ENCODE results near the gene HEXIM2.
"Not testable (repeated sequence)": the region's sequence is repeated elsewhere in the genome, so short reads cannot be mapped to it uniquely, and the experiment has no call there.

Gene HEXIM2

DNA sequence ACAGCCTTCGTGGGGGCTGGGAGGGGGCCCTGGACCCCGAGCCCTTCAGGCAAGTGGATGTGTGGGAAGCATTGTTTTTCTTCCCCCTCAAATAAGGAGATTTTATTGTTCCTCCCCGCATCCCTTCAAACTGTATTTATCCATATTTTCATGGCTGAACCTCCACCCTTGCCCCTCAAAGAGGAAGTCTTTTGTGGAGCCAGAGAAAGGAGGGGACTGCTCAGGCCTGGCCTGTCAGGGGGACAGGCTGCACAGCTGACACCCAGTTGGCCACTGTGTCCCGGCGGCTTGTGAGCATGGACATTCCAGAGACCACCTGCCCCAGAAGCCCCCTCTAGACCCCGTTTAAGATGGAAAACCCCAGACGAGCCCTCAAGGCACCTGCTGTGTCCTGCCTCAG lies 15.9 kb downstream of the HEXIM2 start:
- Mint-ChIP-seq H3K27me3 (peaks cover 18% of the 10 kb centered on the region), H3K27ac (no peak overlapping the region), H3K36me3 (no peaks in the 10 kb centered on the region), H3K4me1 (peaks cover 7% of the 10 kb centered on the region), H3K4me3 (no peak overlapping the region), H3K9me3 (no peaks in the 10 kb centered on the region)
- no peak for DNase-seq
- CTCF ChIA-PET: interaction anchor here (2.2 kb wide), 1 partner anchor 42 kb away, joined by 8 read pairs; the partner anchor contains the start of gene ACBD4

DNA sequence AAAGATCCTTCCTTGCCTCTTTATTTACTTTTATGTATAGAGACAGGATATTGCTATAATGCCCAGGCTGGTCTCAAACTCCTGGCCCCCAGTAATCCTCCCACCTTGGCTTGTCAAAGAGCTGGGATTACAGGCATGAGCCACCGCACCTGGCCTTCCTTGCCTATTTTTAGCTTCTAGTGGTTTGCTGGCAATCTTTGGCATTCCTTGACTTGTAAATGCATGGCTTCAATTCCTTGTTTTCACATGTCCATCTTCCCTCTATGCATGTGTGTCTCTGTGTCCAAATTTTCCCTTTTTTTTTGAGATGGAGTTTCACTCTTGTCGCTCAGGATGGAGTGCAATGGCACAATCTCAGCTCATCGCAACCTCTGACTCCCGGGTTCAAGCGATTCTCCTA lies 22.5 kb downstream of the HEXIM2 start:
- no peaks in the 10 kb centered on the region for H3K9me3 Mint-ChIP-seq

DNA sequence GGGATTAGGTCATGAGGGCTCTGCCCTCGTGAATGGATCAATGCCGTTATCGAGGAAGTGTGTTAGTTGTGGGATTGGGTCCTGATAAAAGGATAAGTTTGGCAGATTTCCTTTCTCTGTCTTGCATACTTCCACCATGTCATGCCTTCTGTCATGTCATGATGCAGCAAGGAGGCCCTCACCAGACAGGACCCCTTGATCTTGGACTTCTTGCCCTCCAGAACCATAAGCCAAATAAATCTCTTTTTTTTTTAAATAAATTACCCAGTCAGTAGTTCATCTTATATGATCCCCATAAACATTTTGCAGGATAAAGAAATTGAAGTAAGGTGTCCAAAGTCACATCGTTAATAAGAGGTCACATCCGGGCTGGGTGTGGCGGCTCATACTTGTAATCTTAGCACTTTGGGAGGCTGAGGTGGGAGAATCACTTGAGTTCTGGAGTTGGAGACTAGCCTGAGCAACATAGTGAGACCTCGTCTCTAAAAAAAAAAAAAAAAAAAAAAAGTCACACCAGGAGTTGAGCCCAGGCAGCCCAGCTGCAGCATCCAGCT lies 25.2 kb downstream of the HEXIM2 start:
- no peaks in the 10 kb centered on the region for H3K4me1 Mint-ChIP-seq
- H3K9me3 Mint-ChIP-seq: no peaks in the 10 kb centered on the region
- no peak overlapping the region for H3K4me3 Mint-ChIP-seq
- H3K27ac Mint-ChIP-seq: no peak overlapping the region
- CTCF ChIA-PET: interaction anchor here (2.6 kb wide), 1 partner anchor 52 kb away, joined by 12 read pairs; the partner anchor contains the start of gene ACBD4
- H3K36me3 Mint-ChIP-seq: no peaks in the 10 kb centered on the region
- no peak for DNase-seq
- H3K27me3 Mint-ChIP-seq: peaks cover 25% of the 10 kb centered on the region

More for the DNA sequence above, 22.5 kb downstream of the HEXIM2 start:
- H3K4me3 Mint-ChIP-seq: no peak overlapping the region
- H3K36me3 Mint-ChIP-seq: no peaks in the 10 kb centered on the region
- CTCF ChIA-PET: interaction anchor here (2.4 to 2.8 kb wide), 2 partner anchors 14 to 49 kb away, joined by 9 to 14 read pairs; partner anchors contain the start of gene ACBD4
- H3K4me1 Mint-ChIP-seq: no peaks in the 10 kb centered on the region
- H3K27me3 Mint-ChIP-seq: peaks cover 21% of the 10 kb centered on the region
- no peak for DNase-seq
- no peak overlapping the region for H3K27ac Mint-ChIP-seq

DNA sequence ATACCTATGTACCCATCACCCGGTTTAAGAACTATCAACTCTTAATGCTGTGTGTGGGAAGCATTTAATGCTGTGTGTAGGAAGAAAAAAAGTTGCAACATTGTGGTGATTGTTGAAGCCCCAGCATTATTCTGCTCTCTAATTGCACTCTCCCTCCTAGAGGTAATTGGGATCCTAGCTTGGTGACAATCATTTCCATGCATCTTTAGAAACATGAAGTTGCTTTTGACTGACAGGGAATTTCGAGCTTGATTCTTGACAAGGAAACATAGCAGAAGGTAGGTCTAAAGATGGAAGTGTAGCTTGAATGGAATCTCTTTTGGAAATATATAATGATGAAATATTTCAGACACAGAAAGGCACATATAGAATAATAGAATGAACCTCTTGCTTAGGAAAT lies 27.3 kb downstream of the HEXIM2 start:
- Mint-ChIP-seq H3K4me1 (no peaks in the 10 kb centered on the region), H3K9me3 (no peaks in the 10 kb centered on the region), H3K27me3 (peaks cover 16% of the 10 kb centered on the region), H3K4me3 (no peak overlapping the region), H3K27ac (no peak overlapping the region), H3K36me3 (no peaks in the 10 kb centered on the region)
- CTCF ChIA-PET: interaction anchor here (0.6 to 2.6 kb wide), 6 partner anchors 8 to 135 kb away, joined by 3 to 12 read pairs (median 4); partner anchors contain the start of gene ACBD4
- no peak for DNase-seq

DNA sequence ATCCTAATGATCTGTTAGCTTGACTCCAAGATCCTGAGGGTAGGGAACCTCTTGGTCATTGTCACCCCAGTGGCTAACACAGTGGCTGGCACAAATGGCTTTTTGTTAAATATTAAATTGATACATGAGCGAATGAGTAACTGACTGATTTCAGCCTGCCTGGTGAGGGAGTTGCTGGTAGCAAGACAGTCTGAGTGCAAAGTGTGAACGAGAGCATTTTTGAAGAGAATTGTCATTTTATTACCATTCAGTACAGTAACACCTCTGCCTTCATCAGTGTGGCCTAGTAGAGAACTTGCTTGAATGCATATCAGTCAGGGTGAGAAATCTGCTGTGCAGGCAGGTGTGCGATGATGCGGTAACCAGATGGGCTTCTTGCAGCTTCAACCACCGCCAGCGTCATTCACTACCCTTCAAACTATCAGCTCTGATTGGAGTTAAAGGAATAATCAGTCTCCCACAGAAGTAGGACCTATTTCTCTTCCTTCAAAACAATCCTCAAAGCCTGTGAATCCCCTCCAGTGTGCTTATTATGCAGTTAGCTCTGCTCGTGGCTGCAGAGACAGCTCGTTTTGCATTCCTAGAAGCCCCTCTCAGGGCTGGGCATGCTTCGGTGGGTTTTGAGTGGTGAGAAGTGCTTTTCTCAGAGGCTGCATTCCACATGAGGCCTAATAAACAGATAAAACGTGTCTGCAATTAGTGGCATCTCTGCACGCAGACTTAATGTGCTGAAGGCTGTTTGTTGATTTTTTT lies 29.0 kb downstream of the HEXIM2 start:
- Mint-ChIP-seq H3K27ac (no peak overlapping the region), H3K27me3 (peaks cover 16% of the 10 kb centered on the region), H3K4me1 (no peaks in the 10 kb centered on the region), H3K4me3 (no peak overlapping the region), H3K36me3 (no peaks in the 10 kb centered on the region), H3K9me3 (peaks cover 3% of the 10 kb centered on the region)
- no peak for DNase-seq
- CTCF ChIA-PET: interaction anchor here (0.6 to 2.5 kb wide), 2 partner anchors 55 to 61 kb away, joined by 3 to 11 read pairs; partner anchors contain the start of gene ACBD4

DNA sequence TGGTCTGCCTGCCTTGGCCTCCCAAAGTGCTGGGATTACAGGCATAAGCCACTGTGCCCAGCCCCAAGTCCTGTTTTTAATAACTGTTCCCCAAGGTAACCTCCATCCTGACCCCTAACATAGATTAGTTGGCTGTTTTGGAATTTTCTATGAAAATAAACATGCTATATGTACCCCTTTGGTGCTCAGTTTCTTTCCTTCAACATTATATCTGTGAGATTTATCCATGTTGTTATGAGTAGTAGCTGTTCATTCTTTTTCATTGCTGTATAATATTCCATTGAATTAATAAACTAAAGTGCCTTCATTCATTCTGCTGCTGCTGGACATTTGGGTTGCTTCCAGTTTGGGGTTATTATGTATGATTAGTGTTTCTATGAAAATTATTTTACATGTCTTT lies 33.7 kb downstream of the HEXIM2 start:
- DNase-seq: no peak
- no peak overlapping the region for H3K27ac Mint-ChIP-seq
- H3K4me3 Mint-ChIP-seq: no peak overlapping the region
- H3K4me1 Mint-ChIP-seq: peaks cover 6% of the 10 kb centered on the region
- H3K27me3 Mint-ChIP-seq: no peaks in the 10 kb centered on the region
- H3K36me3 Mint-ChIP-seq: no peaks in the 10 kb centered on the region
- CTCF ChIA-PET: interaction anchor here (6.0 to 8.0 kb wide), 2 partner anchors 45 to 61 kb away, joined by 104 to 193 read pairs; partner anchors contain the start of genes ACBD4, HEXIM1 and PLCD3
- H3K9me3 Mint-ChIP-seq: peaks cover 3% of the 10 kb centered on the region

DNA sequence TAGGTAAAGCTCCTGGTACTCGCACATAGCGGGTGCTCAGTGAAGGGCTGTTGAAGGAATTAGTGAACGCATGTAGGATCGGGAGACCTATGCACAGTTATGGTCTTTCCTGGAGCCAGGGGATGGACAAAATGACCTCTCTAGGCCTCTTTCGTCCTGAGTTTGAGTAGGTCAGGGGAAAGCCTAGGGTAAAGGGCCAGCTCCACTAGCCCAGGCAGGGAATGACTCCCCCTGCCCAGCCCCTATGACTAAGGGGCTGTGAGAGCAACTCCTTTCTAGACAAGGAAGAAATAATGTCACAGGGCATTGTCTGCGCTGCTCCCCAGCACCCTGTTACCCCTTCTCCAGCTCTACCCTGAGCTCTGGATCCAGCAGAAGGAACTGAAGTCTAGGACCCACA lies 35.4 kb downstream of the HEXIM2 start:
- no peak overlapping the region for H3K4me3 Mint-ChIP-seq
- no peak for DNase-seq
- CTCF ChIA-PET: interaction anchor here (0.9 to 8.0 kb wide), 23 partner anchors 8 to 421 kb away, joined by 3 to 193 read pairs (median 4); partner anchors contain the start of genes ACBD4, HEXIM1, HEXIM2 and PLCD3
- H3K27ac Mint-ChIP-seq: no peak overlapping the region
- no peaks in the 10 kb centered on the region for H3K27me3 Mint-ChIP-seq
- peaks cover 6% of the 10 kb centered on the region for H3K4me1 Mint-ChIP-seq
- H3K9me3 Mint-ChIP-seq: peaks cover 3% of the 10 kb centered on the region
- no peaks in the 10 kb centered on the region for H3K36me3 Mint-ChIP-seq

DNA sequence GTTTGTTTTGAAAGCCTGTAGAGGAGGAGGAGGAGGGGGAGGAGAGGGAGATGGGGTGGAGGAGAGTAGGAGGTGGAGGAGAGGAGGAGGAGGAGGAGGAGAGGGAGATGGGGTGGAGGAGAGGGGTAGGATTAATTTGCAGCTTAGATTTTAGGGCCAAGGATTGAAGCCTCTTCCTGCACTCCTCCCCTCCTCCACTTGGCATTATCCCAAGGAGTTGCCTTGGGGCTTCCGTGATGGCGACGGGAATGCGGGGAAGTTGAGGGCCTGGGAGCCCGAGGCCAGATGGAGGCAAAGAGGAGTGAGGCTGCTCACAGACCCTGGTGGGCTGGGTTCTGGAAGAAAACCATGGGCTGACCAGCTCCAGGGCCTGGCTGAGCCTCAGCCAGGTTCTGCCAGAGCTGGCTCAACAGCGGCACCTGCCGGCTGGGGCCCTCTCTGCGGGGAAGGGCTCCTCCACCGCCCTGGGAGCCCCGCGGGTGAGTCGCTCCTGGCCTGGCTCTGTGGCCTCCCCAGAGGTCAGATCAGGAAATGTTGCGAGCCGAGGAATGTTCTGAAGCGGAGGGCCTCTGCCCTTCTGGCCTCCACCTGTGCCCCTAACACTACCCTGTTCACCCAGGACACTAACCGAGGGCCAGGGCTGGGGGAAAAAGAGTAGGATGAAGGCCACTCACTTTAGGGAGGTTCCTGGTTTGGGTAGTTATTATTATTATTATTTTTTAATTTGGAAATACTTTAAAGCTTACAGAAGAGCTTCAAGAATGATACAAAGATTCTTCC lies 36.1 kb downstream of the HEXIM2 start:
- no peaks in the 10 kb centered on the region for H3K36me3 Mint-ChIP-seq
- H3K4me3 Mint-ChIP-seq: no peak overlapping the region
- CTCF ChIA-PET: interaction anchor here (0.6 to 8.0 kb wide), 26 partner anchors 9 to 422 kb away, joined by 3 to 193 read pairs (median 4); partner anchors contain the start of genes ACBD4, HEXIM1, HEXIM2 and PLCD3
- peak; percentile 90 for DNase-seq
- H3K27ac Mint-ChIP-seq: no peak overlapping the region
- no peaks in the 10 kb centered on the region for H3K27me3 Mint-ChIP-seq
- peaks cover 6% of the 10 kb centered on the region for H3K4me1 Mint-ChIP-seq
- peaks cover 3% of the 10 kb centered on the region for H3K9me3 Mint-ChIP-seq

DNA sequence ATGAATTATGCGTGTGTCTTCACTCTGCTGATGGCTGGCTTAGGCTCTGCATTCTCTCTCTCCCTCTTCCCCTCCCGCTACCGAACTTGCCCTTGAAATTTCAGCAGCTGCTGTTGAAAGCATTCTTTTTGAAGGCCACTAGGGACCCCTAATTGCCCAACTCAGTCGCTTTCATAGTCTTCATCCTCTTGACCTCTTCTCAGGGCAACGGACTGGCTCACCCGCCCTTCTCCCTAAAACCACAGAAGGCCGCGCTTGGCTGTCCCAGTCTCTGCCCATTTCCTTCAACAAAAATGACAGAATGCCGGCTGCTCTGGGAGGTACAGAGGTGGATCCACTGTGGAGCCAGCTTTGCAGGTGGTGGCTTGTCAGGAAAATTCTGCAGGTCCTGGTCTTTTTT lies 39.0 kb downstream of the HEXIM2 start:
- Mint-ChIP-seq H3K36me3 (no peaks in the 10 kb centered on the region), H3K27ac (no peak overlapping the region), H3K9me3 (no peaks in the 10 kb centered on the region), H3K4me3 (no peak overlapping the region), H3K4me1 (peaks cover 10% of the 10 kb centered on the region), H3K27me3 (no peaks in the 10 kb centered on the region)
- CTCF ChIA-PET: interaction anchor here (2.0 to 4.5 kb wide), 2 partner anchors 52 to 66 kb away, joined by 11 to 38 read pairs; partner anchors contain the start of genes ACBD4 and HEXIM1
- no peak for DNase-seq

DNA sequence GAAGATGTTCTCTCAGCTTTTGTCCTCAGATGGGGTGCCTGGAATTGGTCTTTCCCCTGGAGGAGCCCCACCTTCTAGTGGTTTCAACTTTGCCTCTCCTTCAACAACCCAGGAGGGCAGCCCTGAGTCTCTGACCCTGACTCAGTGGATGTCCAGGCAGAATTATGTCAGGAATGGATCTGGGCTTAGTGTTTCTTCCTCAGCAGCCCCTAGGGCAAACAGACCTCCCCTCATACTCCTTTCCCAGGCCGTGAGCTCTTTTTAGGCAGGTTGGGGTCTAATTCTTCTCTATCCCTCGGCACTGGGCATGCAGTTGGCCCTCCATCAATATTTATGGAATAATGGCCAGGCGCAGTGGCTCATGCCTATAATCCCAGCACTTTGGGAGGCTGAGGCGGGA lies 39.8 kb downstream of the HEXIM2 start:
- H3K4me3 Mint-ChIP-seq: no peak overlapping the region
- H3K36me3 Mint-ChIP-seq: no peaks in the 10 kb centered on the region
- no peaks in the 10 kb centered on the region for H3K27me3 Mint-ChIP-seq
- H3K27ac Mint-ChIP-seq: no peak overlapping the region
- DNase-seq: no peak
- CTCF ChIA-PET: interaction anchor here (1.0 to 4.5 kb wide), 3 partner anchors 47 to 66 kb away, joined by 3 to 38 read pairs (median 11); partner anchors contain the start of genes ACBD4 and HEXIM1
- H3K4me1 Mint-ChIP-seq: peaks cover 10% of the 10 kb centered on the region
- H3K9me3 Mint-ChIP-seq: no peaks in the 10 kb centered on the region

DNA sequence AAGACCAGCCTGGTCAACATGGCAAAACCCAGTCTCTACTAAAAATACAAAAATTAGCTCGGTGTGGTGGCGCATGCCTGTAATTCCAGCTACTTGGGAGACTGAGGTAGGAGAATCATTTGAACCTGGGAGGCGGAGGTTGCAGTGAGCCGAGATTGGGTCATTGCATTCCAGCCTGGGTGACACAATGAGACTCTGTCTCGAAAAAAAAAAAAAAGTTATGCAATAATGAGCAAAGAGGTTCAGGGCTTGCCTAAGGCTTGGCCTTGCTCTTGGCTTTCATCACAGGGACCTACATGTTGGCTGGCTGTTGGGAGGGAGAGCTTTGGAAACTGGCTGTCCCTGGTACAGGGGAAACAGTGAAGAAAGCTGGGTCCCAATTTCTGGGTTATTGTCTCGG lies 40.2 kb downstream of the HEXIM2 start:
- not testable (repeated sequence) for H3K9me3 Mint-ChIP-seq, H3K4me3 Mint-ChIP-seq, DNase-seq, H3K4me1 Mint-ChIP-seq, H3K36me3 Mint-ChIP-seq, H3K27me3 Mint-ChIP-seq, H3K27ac Mint-ChIP-seq
- CTCF ChIA-PET: interaction anchor here (1.0 to 4.5 kb wide), 3 partner anchors 47 to 67 kb away, joined by 3 to 38 read pairs (median 11); partner anchors contain the start of genes ACBD4 and HEXIM1

DNA sequence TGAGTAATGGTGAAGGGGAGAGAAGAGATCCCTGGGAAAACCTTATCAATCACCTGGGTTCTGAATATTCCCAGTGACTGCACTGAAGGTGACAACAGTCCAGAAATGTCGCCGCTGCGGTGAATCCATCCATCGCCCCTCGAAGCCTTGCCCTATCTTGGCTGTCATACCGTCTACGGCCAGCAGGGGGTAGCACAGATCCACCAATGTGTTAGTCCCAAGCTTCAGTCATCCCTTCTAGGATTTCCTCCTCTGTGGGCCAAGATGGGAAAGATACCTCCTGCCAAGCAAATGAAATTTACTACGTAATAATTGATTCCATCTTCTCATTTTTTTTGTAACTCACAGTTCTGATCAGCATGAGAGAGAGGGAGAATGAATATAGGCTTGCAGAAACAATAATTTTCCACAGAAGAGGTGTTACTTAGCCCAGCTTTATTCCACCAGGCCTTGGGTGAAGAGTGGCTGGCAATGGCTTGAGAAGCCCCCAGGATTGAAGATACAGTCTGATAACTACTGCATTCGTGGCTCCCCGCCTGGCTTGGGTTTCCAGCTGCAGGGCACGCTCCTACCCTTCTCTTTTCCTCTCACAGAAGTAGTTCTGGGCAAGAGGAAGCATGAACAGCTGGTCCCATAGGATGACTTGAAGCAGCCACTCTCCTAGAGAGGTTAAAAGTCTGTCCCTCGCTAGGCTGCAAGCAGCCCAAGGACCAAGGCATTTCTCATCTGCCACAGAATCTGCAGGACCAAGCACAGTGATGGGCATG lies 57.4 kb downstream of the HEXIM2 start:
- no peaks in the 10 kb centered on the region for H3K9me3 Mint-ChIP-seq
- CTCF ChIA-PET: interaction anchor here (0.8 to 7.2 kb wide), 27 partner anchors 13 to 167 kb away, joined by 3 to 276 read pairs (median 6); partner anchors contain the start of gene ACBD4
- no peaks in the 10 kb centered on the region for H3K27me3 Mint-ChIP-seq
- H3K4me3 Mint-ChIP-seq: peak overlapping the region; percentile 86
- H3K36me3 Mint-ChIP-seq: peaks cover 44% of the 10 kb centered on the region
- peak overlapping the region; percentile 85 for H3K27ac Mint-ChIP-seq
- H3K4me1 Mint-ChIP-seq: peaks cover 33% of the 10 kb centered on the region
- DNase-seq: peak; percentile 91

All from activated naive CD4-positive, alpha-beta T cell treated with anti-CD3 and anti-CD28 coated beads, Interleukin-2, amount 10 ng/mL, durations not matched to agents 7 days and 5 days (primary cell).